Measurements from ENCODE around the gene JADE3.

JADE3 gene

DNA sequence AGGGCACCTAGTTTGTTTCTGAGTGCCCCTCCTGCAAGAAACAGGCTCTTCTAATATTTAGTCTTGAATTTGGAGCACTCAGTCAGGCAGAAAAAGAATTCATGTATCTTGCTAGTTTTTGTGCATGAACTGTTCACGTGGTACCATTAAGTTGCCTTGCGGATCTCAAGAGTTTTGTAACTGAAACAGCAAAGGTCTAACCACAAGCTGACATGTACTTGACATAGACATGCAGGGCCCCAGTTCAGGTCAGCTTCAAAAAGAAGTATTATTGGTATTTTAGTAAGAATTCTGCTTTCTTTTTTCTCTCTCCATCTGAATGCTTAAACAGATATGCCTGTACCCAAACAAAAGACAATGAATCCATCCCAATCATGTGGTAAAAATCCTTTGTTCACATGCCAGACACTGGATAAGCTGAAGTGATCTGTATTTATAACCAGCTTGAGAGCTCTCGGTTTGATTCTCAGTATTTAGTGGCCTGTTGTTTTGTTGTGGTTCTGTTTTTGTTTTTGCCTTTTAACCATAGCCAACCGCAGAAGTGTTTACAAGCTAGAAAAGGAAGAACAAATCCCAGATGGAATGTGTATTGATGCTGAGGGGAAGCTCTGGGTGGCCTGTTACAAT, 179.0 kb downstream of the JADE3 start:
- no peaks in the 10 kb centered on the region for H3K36me3 ChIP-seq (ENCODE audit: control insufficient read depth, low read depth, low read length)
- H3K27me3 ChIP-seq (ENCODE audit: control insufficient read depth, insufficient read depth, low read length) = no peaks in the 10 kb centered on the region
- no peak overlapping the region for H3K4me3 ChIP-seq (ENCODE audit: low read length)
- peaks cover 13% of the 10 kb centered on the region for H3K9me3 ChIP-seq (ENCODE audit: control insufficient read depth, low read depth, low read length)
- no peak overlapping the region for H3K9ac ChIP-seq (ENCODE audit: low read length)
- H3K27ac ChIP-seq (ENCODE audit: low read length) = no peak overlapping the region
- H3K4me1 ChIP-seq (ENCODE audit: control insufficient read depth, low read depth, low read length) = peaks cover 7% of the 10 kb centered on the region

DNA sequence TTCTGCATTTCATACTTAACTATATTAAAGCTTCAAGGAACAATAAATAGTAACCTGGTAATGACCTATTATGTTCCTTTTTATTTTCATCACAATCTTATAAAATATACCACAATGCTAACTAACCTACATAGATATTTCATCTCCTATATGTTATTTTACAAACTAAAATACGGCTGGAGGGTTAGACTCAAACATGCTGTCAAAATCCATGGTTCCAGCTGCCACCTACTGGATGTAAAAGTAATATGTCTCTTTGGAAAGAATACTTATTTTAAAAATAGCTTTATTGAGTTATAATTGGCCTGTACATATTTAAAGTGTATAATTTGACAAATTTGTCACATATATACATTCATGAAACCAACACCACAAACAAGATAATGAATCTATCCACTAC, 181.0 kb downstream of the JADE3 start:
- H3K4me1 ChIP-seq (ENCODE audit: control insufficient read depth, low read depth, low read length) = peaks cover 12% of the 10 kb centered on the region
- no peaks in the 10 kb centered on the region for H3K36me3 ChIP-seq (ENCODE audit: control insufficient read depth, low read depth, low read length)
- no peak overlapping the region for H3K4me3 ChIP-seq (ENCODE audit: low read length)
- H3K9me3 ChIP-seq (ENCODE audit: control insufficient read depth, low read depth, low read length) = peaks cover 10% of the 10 kb centered on the region
- H3K27me3 ChIP-seq (ENCODE audit: control insufficient read depth, insufficient read depth, low read length) = no peaks in the 10 kb centered on the region
- H3K27ac ChIP-seq (ENCODE audit: low read length) = no peak overlapping the region
- H3K9ac ChIP-seq (ENCODE audit: low read length) = no peak overlapping the region

DNA sequence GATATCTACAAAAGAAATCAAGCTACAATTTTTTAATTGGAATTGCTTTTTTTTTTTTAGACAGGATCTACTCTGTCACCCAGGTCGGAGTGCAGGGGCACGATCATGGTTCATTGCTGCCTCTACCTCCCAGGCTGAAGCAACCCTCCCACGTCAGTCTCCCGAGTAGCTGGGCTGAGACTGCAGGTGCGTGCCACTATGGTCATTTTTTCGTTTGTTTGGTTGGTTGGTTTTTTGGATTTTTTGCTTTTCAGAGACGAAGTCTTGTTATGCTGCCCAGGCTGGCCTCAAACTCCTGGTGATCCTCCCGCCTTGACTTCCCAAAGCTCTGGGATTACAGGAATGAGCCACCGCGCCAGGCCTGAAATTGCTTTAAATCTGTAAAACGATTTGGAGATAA, 181.6 kb downstream of the JADE3 start:
- H3K9ac ChIP-seq (ENCODE audit: low read length) = no peak overlapping the region
- H3K4me3 ChIP-seq (ENCODE audit: low read length) = no peak overlapping the region
- H3K27ac ChIP-seq (ENCODE audit: low read length) = no peak overlapping the region
- H3K4me1 ChIP-seq (ENCODE audit: control insufficient read depth, low read depth, low read length) = peaks cover 12% of the 10 kb centered on the region
- H3K27me3 ChIP-seq (ENCODE audit: control insufficient read depth, insufficient read depth, low read length) = no peaks in the 10 kb centered on the region
- H3K9me3 ChIP-seq (ENCODE audit: control insufficient read depth, low read depth, low read length) = peaks cover 10% of the 10 kb centered on the region
- H3K36me3 ChIP-seq (ENCODE audit: control insufficient read depth, low read depth, low read length) = no peaks in the 10 kb centered on the region

DNA sequence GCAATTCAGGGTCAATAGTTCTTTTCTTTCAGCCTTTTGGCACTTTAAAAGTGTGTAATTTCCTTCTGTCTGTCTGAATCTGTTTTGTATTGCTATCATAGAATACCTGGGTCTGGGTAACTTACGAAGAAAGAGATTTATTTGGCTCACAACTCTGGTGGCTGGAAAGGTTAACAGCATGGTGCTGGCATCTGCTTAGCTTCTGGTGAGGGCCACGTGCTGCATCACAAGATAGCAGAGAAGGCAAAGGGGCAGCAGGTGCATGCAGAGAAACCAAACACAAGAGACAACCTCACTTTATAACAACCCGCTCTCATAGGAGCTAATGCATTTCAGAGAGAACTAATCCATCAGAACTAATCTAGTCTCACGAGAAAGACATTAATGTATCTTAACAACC, 184.8 kb downstream of the JADE3 start:
- H3K27ac ChIP-seq (ENCODE audit: low read length) = no peak overlapping the region
- H3K9ac ChIP-seq (ENCODE audit: low read length) = no peak overlapping the region
- no peaks in the 10 kb centered on the region for H3K36me3 ChIP-seq (ENCODE audit: control insufficient read depth, low read depth, low read length)
- no peak overlapping the region for H3K4me3 ChIP-seq (ENCODE audit: low read length)
- H3K9me3 ChIP-seq (ENCODE audit: control insufficient read depth, low read depth, low read length) = peaks cover 6% of the 10 kb centered on the region
- peaks cover 5% of the 10 kb centered on the region for H3K4me1 ChIP-seq (ENCODE audit: control insufficient read depth, low read depth, low read length)
- H3K27me3 ChIP-seq (ENCODE audit: control insufficient read depth, insufficient read depth, low read length) = no peaks in the 10 kb centered on the region

DNA sequence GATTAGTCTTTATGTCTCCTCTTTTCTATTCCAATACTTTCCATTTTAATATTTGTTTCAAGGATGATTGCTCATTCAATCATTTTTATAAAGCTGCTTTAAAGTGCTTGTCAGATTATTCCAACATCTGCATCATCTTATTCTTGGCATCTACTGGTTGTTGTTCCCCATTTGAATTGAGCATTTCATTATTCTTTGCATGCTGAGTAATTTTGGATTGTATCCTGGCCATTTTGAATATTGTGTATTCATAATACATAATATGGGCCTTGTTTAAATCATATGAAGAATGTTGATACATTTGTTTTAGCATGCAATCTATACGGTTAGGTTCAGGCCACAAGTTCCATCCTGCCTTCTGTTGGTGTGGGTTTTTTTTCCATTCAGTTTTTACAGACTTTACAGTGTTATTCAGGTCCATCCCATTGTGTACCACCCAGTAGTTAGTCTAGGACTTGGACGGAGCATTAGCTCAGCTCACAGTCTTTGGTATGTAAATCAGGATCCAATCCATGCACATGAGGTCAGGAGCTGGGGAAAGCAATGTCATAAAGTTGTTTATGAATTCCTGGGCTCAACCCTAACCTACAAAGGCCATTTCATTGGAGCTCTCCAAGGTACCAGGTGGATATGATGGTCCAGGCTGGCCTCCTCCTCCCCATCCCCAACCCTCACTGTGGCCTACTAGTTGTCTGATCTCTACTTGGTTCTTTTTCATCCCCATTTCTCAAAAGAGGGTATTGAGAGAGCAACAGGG, 186.3 kb downstream of the JADE3 start:
- H3K9ac ChIP-seq (ENCODE audit: low read length) = no peak overlapping the region
- H3K27ac ChIP-seq (ENCODE audit: low read length) = no peak overlapping the region
- peaks cover 5% of the 10 kb centered on the region for H3K4me1 ChIP-seq (ENCODE audit: control insufficient read depth, low read depth, low read length)
- H3K27me3 ChIP-seq (ENCODE audit: control insufficient read depth, insufficient read depth, low read length) = no peaks in the 10 kb centered on the region
- H3K4me3 ChIP-seq (ENCODE audit: low read length) = no peak overlapping the region
- H3K9me3 ChIP-seq (ENCODE audit: control insufficient read depth, low read depth, low read length) = peaks cover 6% of the 10 kb centered on the region
- no peaks in the 10 kb centered on the region for H3K36me3 ChIP-seq (ENCODE audit: control insufficient read depth, low read depth, low read length)

DNA sequence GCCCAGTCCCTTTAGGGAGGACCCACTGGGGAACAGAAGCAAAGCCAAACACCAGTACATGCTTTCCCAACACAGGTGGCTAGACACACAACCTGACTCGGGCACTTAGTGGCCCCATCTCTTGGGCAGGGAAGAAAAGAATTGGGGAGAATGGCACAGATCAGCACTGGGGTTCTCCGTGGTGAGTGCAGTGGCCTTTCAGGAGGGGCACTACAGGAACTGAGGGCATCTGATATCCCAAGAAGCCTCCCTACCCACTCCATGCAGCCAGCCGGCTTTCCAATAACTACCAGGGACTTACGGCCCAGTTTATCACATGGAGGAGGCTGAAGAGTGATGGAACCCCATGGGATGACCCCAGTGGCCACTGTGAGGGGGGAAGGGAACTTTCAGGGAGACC, 189.0 kb downstream of the JADE3 start:
- Histone ChIP-seq H3K4me3 (ENCODE audit: low read length) (no peak overlapping the region), H3K9ac (ENCODE audit: low read length) (no peak overlapping the region), H3K27ac (ENCODE audit: low read length) (no peak overlapping the region), H3K27me3 (ENCODE audit: control insufficient read depth, insufficient read depth, low read length) (no peaks in the 10 kb centered on the region), H3K4me1 (ENCODE audit: control insufficient read depth, low read depth, low read length) (peaks cover 5% of the 10 kb centered on the region), H3K36me3 (ENCODE audit: control insufficient read depth, low read depth, low read length) (no peaks in the 10 kb centered on the region), H3K9me3 (ENCODE audit: control insufficient read depth, low read depth, low read length) (peaks cover 8% of the 10 kb centered on the region)
